ENCODE data around the gene IL17RD.
"Not testable (repeated sequence)": the region's sequence is repeated elsewhere in the genome, so short reads cannot be mapped to it uniquely, and the experiment has no call there.

The IL17RD gene

GRCh38 chr3:57091521-57092273, 73.5 kb downstream of the IL17RD start:
- no peak for DNase-seq

GRCh38 chr3:57089043-57089442, 76.1 kb downstream of the IL17RD start:
- DNase-seq = no peak

GRCh38 chr3:57088503-57088902, 76.7 kb downstream of the IL17RD start:
- DNase-seq = no peak

GRCh38 chr3:57087361-57088092, 77.6 kb downstream of the IL17RD start:
- no peak for DNase-seq

- no peak for DNase-seq
Measured at GRCh38 chr3:57086201-57086600, 79.0 kb downstream of the IL17RD start.

- DNase-seq = no peak
Measured at GRCh38 chr3:57085211-57085610, 79.9 kb downstream of the IL17RD start.

GRCh38 chr3:57083266-57083995, 81.7 kb downstream of the IL17RD start:
- DNase-seq = not testable (repeated sequence)

- DNase-seq = no peak
Measured at GRCh38 chr3:57082481-57082880, 82.7 kb downstream of the IL17RD start.

GRCh38 chr3:57081173-57081572, 84.0 kb downstream of the IL17RD start:
- no peak for DNase-seq

- no peak for DNase-seq
Measured at GRCh38 chr3:57080171-57080570, 85.0 kb downstream of the IL17RD start.

- DNase-seq = no peak
Measured at GRCh38 chr3:57079474-57079831, 85.7 kb downstream of the IL17RD start.

GRCh38 chr3:57078635-57079473, 86.3 kb downstream of the IL17RD start:
- DNase-seq = no peak

GRCh38 chr3:57078344-57078634, 86.9 kb downstream of the IL17RD start:
- DNase-seq = no peak

GRCh38 chr3:57077630-57078343, 87.4 kb downstream of the IL17RD start:
- DNase-seq = no peak

GRCh38 chr3:57076422-57076951, 88.7 kb downstream of the IL17RD start:
- no peak for DNase-seq

GRCh38 chr3:57074135-57074534, 91.0 kb downstream of the IL17RD start:
- no peak for DNase-seq

- no peak for DNase-seq
Measured at GRCh38 chr3:57073628-57074027, 91.5 kb downstream of the IL17RD start.

GRCh38 chr3:57069503-57069902, 95.7 kb downstream of the IL17RD start:
- DNase-seq = no peak

GRCh38 chr3:57068437-57069089, 96.6 kb downstream of the IL17RD start:
- DNase-seq = peak; percentile 16

- no peak for DNase-seq
Measured at GRCh38 chr3:57066471-57066870, 98.7 kb downstream of the IL17RD start.

GRCh38 chr3:57065588-57065987, 99.6 kb downstream of the IL17RD start:
- no peak for DNase-seq

- no peak for DNase-seq
Measured at GRCh38 chr3:57064572-57064971, 100.6 kb downstream of the IL17RD start.

Data from CD4-positive, alpha-beta T cell treated with Interleukin-10 for 1 hour (primary cell).